Transverse colon (tissue), 4 donors: ENCODE data around the gene AP1G2.

Experiments used
- CTCF ChIP-seq, 5 experiments: fragments of 200-600 bp in 3 of 5; fragments of 450-650 bp in 2 of 5; sonication (generic) in 3 of 5; IDR thresholded peaks; 1 replicate in 2 of 5; 2 replicates in 3 of 5; pipeline ENCODE4 v1.5.1; 2016 to 2017; ENCODE audit warnings: antibody characterized with exemption in 5 of 5, inconsistent platforms in 3 of 5, mild to moderate bottlenecking in 2 of 5, moderate library complexity in 1 of 5
- POLR2AphosphoS5 ChIP-seq, 3 donors: sonication (generic); formaldehyde crosslinking; IDR thresholded peaks; one replicate each; pipeline ENCODE4 v1.6.1; 2016; ENCODE audit warnings: antibody characterized with exemption in 3 of 3

DNA sequence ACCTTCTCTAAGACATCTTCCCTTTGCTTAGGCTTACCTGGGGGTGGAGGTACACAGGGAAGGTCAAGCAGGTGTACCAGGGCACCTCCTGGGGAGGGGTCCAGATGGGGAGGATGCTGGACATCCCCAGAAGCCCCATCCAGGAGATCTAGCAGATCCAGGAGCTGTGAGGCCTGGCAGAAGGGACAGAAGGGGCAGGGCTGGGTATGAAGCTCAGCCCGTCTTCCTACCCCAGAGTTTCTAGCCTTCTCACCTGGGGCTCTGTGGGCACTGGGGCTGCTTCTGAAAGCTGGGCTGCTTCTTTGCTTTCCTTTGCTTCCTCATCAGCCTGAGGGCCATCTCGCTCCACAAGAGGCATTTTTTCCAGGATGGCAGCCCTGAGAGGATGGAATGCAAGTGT lies 6.3 kb downstream of the AP1G2 start:
- TF ChIP-seq CTCF (IDR thresholded peaks at IDR 0.05) (no peak), POLR2AphosphoS5 (IDR thresholded peaks at IDR 0.05) (no peak)
